Activated CD8-positive, alpha-beta memory T cell treated with anti-CD3 and anti-CD28 coated beads for 36 hours (primary cell): ENCODE measurements around the gene NDUFV1. TPM values are rescaled to one million over a fixed set of nuclear protein-coding genes. Genes with fewer than 3 reads are reported as not detected.
"Not testable (repeated sequence)": the region's sequence is repeated elsewhere in the genome, so short reads cannot be mapped to it uniquely, and the experiment has no call there.

Experiments
- CTCF ChIA-PET: fragments of 350-600 bp; sonication (Branson Sonifier 250); formaldehyde crosslinking; loops from one replicate; lab custom pipeline; 2021; ENCODE audit warnings: antibody characterized with exemption; lab: Charles Lee
- POLR2A ChIA-PET: fragments of 350-600 bp; sonication (Branson Sonifier 250); formaldehyde crosslinking; loops from one replicate; lab custom pipeline; 2021; ENCODE audit warnings: antibody characterized with exemption; lab: Charles Lee
- total RNA-seq, 2 experiments: library from RNA; stranded (reverse); gene quantifications; one replicate each; pipeline ENCODE4 v1.2.3, GENCODE V29; 2021

The NDUFV1 gene
- total RNA-seq, 2 experiments from 2014 or later: 315 to 317 TPM

GRCh38 chr11:67656278-67656922 lies 49.7 kb downstream of the NDUFV1 start:
- ChIA-PET CTCF (interaction anchor here (0.7 to 3.5 kb wide), 3 partner anchors 16 to 87 kb away, joined by 3 to 29 read pairs (median 3); partner anchors contain the start of gene NUDT8), POLR2A (no interaction called here)

GRCh38 chr11:67657300-67657699 lies 50.6 kb downstream of the NDUFV1 start:
- ChIA-PET POLR2A (interaction anchor here (1.1 kb wide), 1 partner anchor 28 kb away, joined by 5 read pairs; the partner anchor contains the start of gene NUDT8), CTCF (interaction anchor here (3.5 to 4.0 kb wide), 3 partner anchors 9 to 27 kb away, joined by 17 to 29 read pairs (median 21); partner anchors contain the start of gene NUDT8)

- CTCF ChIA-PET: interaction anchor here (0.6 to 4.0 kb wide), 6 partner anchors 11 to 91 kb away, joined by 3 to 29 read pairs (median 14); partner anchors contain the start of genes NUDT8 and TBX10
- POLR2A ChIA-PET: not testable (repeated sequence)
Measured at GRCh38 chr11:67659651-67660165, 53.0 kb downstream of the NDUFV1 start.

- POLR2A ChIA-PET: interaction anchor here (0.6 kb wide), 2 partner anchors 552 to 631 kb away, joined by 3 read pairs; no protein-coding TSS in a partner anchor
- CTCF ChIA-PET: interaction anchor here (3.9 to 4.0 kb wide), 2 partner anchors 12 to 15 kb away, joined by 17 to 21 read pairs; no protein-coding TSS in a partner anchor
Measured at GRCh38 chr11:67660752-67661151, 54.0 kb downstream of the NDUFV1 start.

Other genes with a start within 250 kb of the NDUFV1 start
- 1 to 10 TPM; 2.9 to 3.5 TPM for gene CLCF1, start 233.3 kb upstream of the NDUFV1 start, total RNA-seq
- gene RAD9A, start 214.9 kb upstream of the NDUFV1 start, total RNA-seq: 10 to 100 TPM; 35.2 to 37.4 TPM
- 100 to 1,000 TPM; 308 to 323 TPM for gene PPP1CA, start 205.1 kb upstream of the NDUFV1 start, total RNA-seq
- 100 to 1,000 TPM in 1 of 2 experiments, 10 to 100 TPM in 1; 98.1 to 103 TPM for gene TBC1D10C, start 202.9 kb upstream of the NDUFV1 start, total RNA-seq
- gene CARNS1, start 191.3 kb upstream of the NDUFV1 start, total RNA-seq: 1 to 10 TPM; 1.9 to 2.0 TPM
- gene RPS6KB2, start 178.4 kb upstream of the NDUFV1 start, total RNA-seq: 10 to 100 TPM; 82.8 to 85.6 TPM
- 100 to 1,000 TPM; 147 to 151 TPM for gene PTPRCAP, start 169.3 kb upstream of the NDUFV1 start, total RNA-seq
- gene CORO1B, start 163.5 kb upstream of the NDUFV1 start, total RNA-seq: 100 to 1,000 TPM; 140 to 148 TPM
- not detected for gene GPR152, start 154.2 kb upstream of the NDUFV1 start, total RNA-seq
- under 1 TPM in 1 of 2 experiments, not detected in 1; 0.23 TPM for gene CABP4, start 151.6 kb upstream of the NDUFV1 start, total RNA-seq
- 10 to 100 TPM; 46.4 to 47.7 TPM for gene TMEM134, start 137.7 kb upstream of the NDUFV1 start, total RNA-seq
- 100 to 1,000 TPM; 154 to 159 TPM for gene AIP, start 123.9 kb upstream of the NDUFV1 start, total RNA-seq
- gene PITPNM1, start 101.6 kb upstream of the NDUFV1 start, total RNA-seq: 100 to 1,000 TPM; 102 to 104 TPM
- gene CDK2AP2, start 98.8 kb upstream of the NDUFV1 start, total RNA-seq: 10 to 100 TPM; 61.1 to 64.8 TPM
- gene CABP2, start 83.5 kb upstream of the NDUFV1 start, total RNA-seq: not detected
- gene GSTP1, start 23.1 kb upstream of the NDUFV1 start, total RNA-seq: 100 to 1,000 TPM; 471 to 491 TPM
- 10 to 100 TPM; 28.3 to 28.9 TPM for gene NUDT8, start 23.0 kb downstream of the NDUFV1 start, total RNA-seq
- gene TBX10, start 32.8 kb downstream of the NDUFV1 start, total RNA-seq: not detected
- under 1 TPM; 0.21 to 0.50 TPM for gene ACY3, start 43.8 kb downstream of the NDUFV1 start, total RNA-seq
- not detected for gene ALDH3B2, start 67.7 kb downstream of the NDUFV1 start, total RNA-seq